GM23248 (cell line): ENCODE measurements around the gene GPR150.

ENCODE experiments used
- EZH2 ChIP-seq: fragments of 200-600 bp; sonication (generic); IDR thresholded peaks from 2 replicates; pipeline ENCODE4 v1.6.1; 2018; ENCODE audit warnings: antibody characterized with exemption, mild to moderate bottlenecking; ENCODE audit not compliant: insufficient read depth, poor library complexity, severe bottlenecking
- EZH2phosphoT487 ChIP-seq: fragments of 200-600 bp; sonication (generic); IDR thresholded peaks from 2 replicates; pipeline ENCODE4 v1.6.1; 2018; ENCODE audit warnings: antibody characterized with exemption, moderate library complexity, mild to moderate bottlenecking, low read depth; ENCODE audit not compliant: insufficient read depth

GRCh38 chr5:95621839-95622629 is 2.1 kb downstream of the GPR150 start:
- TF ChIP-seq EZH2 = no peak
- TF ChIP-seq EZH2phosphoT487 = no peak
